ENCODE measurements around the gene MUC3A.

The MUC3A gene

DNA sequence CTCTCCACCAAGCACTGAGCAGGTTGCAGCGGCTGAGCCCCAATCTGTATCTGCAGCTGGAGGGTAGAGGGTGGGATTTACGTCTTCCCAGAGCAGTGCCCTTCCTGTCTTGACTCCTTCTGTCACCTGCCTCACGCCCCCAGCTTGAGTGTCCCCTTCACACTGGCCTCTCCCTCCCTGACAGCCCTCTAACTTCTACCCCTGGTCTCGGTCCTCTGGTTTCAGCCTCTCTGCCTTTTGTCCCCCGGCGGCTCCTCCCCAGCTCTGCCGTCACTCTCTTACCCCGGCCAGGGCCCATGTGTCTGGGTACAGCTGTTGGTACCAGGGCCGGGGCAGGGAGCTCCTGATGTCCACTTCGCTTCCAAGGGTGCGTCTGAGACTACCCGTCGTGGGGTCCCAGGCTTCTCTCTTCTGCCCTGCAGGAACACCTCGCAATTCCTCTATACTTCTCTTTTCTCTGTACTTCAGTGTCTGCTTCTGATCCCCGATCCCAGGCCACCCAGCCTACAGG is 654 bp downstream of the MUC3A start:
- no peak for DNase-seq

DNA sequence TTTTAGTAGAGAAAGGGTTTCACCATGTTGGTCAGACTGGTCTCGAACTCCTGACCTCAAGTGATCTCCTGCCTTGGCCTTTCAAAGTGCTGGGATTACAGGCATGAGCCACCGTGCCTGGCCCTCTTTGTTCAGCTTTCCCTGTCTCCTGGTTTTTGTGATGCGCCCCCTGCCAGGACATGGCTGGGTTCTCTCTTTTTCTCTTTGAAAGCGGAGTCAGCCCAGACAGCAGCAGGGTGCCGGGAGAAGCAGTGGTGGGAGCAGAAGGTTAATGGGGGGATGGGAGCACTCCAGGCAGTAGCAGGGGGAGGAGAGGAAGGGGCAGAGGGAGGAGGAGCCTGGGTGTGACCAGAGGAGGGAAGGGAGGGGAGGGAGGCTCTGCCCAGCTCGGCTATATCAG is 1.8 kb downstream of the MUC3A start:
- DNase-seq: no peak

DNA sequence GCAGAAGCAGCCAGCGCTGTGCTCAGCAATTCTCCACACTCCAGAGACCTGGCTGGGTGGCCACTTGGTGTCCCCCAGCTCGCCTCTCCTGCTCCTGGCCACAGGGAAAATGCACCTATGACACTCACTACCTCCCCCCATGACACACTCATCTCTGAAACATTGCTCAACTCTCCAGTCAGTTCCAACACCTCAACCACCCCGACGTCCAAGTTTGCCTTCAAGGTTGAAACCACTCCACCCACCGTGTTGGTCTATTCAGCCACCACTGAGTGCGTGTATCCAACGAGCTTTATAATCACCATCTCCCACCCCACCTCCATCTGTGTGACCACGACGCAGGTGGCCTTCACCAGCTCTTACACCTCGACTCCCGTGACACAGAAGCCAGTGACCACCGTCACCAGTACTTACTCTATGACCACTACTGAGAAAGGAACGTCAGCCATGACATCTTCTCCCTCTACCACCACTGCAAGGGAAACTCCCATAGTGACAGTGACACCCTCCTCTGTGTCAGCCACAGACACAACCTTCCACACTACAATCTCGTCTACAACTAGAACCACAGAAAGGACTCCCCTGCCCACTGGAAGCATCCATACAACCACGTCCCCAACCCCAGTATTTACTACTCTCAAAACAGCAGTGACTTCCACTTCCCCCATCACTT is 2.7 kb downstream of the MUC3A start:
- DNase-seq: no peak

DNA sequence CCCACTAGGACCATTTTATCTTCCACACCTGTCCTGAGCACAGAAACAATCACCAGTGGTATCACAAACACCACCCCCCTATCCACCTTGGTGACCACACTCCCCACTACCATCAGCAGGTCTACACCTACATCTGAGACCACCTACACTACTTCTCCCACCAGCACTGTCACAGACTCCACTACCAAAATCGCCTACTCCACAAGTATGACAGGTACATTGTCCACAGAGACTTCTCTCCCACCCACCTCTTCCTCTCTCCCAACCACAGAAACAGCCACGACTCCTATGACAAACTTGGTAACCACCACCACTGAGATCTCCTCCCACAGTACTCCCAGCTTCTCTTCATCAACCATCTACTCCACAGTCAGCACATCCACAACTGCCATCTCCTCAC is 3.3 kb downstream of the MUC3A start:
- no peak for DNase-seq

DNA sequence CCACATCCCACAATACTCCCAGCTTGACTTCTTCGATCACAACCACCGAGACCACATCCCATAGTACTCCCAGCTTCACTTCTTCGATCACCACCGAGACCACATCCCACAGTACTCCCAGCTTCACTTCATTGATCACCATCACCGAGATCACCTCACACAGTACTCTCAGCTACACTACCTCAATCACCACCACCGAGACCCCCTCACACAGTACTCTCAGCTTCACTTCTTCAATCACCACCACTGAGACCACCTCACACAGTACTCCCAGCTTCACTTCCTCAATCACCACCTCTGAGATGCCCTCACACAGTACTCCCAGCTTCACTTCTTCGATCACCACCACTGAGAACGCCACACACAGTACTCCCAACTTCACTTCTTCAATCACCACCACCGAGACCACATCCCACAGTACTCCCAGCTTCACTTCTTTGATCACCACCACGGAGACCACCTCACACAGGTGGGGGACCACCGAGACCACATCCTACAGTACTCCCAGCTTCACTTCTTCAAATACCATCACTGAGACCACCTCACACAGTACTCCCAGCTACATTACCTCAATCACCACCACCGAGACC is 8.6 kb downstream of the MUC3A start:
- no peak for DNase-seq

DNA sequence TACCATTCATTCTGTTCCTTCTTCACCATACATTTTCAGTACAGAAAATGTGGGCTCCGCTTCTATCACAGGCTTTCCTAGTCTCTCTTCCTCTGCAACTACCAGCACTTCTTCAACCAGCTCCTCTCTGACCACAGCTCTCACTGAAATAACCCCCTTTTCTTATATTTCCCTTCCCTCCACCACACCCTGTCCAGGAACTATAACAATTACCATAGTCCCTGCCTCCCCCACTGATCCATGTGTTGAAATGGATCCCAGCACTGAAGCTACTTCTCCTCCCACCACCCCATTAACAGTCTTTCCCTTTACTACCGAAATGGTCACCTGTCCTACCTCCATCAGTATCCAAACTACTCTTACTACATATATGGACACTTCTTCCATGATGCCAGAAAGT is 10.6 kb downstream of the MUC3A start:
- DNase-seq: no peak

DNA sequence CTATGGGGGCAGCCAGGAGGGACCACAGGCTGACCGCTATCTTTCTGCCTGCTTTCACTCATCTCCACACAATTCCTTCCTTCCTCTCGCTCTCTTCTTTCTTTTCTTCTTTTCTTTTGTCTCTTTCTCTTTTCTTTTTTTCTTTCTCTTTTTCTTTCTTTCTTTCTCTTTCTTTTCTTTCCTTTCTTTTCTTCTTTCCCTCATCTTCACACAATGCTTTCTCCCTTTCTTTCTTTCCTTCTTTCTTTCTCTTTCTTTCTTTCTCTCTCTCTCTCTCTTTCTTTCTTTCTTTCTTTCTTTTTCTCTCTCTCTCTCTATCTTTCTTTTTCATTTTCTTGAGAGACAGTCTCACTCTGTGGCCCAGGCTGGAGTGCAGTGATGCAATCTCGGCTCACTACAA is 13.2 kb downstream of the MUC3A start:
- no peak for DNase-seq

DNA sequence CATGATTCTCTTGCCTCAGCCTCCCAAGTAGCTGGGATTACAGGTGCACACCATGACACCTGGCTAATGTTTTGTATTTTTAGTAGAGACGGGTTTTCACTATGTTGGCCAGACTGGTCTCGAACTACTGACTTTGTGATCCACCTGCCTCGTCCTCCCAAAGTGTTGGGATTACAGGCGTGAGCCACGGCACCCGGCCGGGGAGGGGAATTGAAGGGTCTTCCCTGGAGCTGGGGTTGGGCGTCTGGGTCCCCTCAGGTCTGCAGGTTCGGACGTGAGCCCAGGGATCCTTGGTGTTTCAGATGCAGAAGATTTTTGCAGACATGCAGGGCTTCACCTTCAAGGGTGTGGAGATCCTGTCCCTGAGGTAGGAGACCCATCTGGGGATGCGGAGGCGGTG is 14.1 kb downstream of the MUC3A start:
- no peak for DNase-seq

DNA sequence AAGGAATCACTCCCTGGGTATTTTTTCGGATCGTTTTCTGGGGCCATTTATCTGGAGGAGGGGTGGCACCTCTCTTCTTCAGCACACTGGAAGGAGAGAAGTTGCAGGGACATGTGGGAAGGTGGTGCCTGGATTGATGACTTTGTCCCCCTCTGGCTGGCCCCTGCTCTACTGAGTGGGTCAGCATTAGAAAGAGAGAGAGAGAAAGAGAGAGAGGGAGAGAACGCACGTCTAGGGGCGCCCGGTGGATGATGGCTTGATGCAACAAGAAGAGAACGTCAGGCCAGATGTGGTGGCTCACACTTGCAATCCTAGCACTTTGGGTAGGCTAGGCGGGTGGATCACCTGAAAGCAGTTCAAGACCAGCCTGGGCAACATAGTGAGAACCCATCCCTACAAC is 14.5 kb downstream of the MUC3A start:
- DNase-seq: no peak

DNA sequence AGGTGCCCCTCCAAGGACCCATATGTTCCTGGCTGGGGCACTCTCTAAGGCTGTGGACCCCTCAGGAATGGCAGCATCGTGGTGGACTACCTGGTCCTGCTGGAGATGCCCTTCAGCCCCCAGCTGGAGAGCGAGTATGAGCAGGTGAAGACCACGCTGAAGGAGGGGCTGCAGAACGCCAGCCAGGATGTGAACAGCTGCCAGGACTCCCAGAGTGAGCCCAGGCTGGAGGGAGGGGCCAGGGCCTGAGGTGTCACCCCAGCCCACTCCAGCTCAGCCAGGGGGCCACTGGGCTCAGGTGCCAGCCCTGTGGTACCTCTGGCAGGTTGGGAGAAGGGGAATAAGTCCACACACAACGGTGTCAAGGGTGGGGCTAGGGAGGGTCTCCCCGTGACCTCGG is 15.3 kb downstream of the MUC3A start:
- DNase-seq: no peak

DNA sequence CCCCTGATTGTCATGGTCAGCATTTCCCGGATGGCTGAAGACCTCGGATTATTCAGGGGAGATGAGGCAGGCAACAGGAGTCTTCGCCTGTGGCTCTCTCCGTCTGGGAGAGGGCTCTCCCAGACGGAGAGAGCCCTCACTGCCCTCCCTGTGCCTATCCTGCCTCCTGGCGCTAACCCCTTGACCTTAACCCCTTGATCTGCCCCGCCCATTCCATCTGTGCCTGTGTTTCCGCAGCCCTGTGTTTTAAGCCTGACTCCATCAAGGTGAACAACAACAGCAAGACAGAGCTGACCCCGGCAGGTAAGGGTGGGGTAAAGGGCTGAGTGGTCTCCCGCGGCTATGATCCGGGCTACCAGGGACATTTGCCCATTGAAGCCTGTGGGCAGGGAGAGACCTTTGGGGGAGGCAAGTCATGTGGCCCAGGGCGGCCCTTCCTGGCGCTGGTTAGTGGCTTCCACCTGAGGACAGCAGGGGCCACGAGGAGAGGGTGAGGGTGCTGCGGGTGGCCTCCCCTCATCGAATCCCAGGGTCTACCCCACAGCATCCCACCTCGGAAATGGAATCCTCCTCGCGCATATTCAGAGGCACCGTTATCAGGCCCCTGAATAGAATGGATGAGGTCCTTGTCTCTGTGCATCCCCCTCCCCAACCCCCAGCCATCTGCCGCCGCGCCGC is 15.8 kb downstream of the MUC3A start:
- no peak for DNase-seq

DNA sequence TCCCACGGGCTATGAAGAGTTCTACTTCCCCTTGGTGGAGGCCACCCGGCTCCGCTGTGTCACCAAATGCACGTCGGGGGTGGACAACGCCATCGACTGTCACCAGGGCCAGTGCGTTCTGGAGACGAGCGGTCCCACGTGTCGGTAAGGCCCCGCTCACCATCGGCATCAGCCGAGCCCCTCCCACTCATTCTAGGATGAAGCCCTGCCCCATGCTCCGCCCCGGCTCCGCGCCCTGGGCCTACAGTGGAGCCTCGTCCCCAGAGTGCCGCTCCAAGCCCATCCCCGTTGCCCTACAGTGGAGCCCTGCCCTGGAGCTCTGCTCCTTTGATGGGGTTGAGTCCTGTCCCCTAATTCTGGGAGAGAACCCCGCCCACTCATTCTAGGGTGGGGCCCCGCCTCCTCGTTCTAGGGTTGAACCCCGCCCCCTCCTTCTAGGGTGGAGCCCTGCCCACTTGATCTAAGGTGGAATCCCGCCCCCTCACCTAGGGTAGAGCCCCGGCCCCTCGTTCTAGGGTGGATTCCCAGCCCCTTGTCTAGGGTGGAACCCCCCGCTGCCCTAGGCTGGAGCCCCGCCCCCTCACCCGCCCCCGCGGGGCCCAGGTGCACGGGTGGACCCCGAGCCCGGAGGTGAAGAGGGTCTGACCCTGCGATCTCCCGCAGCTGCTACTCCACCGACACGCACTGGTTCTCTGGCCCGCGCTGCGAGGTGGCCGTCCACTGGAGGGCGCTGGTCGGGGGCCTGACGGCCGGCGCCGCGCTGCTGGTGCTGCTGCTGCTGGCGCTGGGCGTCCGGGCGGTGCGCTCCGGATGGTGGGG is 16.6 kb downstream of the MUC3A start:
- no peak for DNase-seq

DNA sequence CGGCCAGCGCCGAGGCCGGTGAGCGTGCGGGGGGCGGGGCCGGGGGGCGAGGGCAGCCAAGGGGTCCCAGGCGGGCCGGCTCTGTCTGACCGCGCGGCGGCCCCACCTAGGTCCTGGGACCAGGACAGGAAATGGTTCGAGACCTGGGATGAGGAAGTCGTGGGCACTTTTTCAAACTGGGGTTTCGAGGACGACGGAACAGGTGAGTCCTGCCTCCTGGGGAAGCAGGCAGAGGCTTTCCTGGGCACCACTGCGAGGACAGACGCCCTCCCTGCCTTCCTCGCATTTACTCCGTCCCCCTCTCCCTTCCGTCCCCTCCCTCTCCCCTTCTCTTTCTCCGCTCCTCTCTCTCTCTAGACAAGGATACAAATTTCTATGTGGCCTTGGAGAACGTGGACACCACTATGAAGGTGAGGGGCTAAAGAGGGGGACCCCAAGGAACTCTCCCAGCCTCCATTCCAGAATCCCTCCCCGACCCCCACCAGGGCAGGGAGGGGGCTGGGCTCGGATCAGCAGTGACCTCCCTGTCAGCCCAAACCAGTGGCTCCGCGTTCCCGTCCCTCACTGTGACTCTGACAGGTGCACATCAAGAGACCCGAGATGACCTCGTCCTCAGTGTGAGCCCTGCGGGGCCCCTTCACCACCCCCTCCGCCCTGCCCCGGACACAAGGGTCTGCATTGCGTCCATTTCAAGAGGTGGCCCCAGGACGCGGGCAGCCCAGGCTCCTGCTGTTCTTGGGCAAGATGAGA is 17.4 kb downstream of the MUC3A start:
- no peak for DNase-seq

DNA sequence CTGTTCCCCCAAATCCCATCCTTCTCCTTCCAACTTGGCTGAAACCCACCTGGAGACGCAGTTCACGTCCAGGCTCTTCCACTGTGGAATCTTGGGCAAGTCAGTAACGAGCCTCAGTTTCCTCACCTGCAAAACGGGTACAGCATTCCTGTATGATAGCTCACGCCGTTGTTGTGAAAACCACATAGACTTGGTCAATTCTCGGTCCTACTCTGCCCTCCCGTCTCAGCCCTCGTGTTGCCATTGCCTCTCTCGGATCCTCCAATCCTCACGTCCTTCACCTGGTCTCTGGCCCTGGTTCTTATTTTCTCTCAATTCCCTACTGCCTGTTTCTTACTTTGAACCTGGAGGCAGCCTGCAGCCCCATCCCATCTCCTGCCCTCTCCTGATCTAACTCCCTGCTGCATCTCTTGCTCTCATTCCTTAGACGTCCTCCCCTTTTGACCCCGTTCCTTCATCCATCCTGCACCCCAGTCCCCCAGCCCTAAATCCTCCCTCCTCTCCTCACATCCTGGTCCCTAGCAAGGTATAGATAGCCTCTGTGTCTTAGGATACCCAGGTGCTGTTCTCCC is 18.0 kb downstream of the MUC3A start:
- DNase-seq: no peak

DNA sequence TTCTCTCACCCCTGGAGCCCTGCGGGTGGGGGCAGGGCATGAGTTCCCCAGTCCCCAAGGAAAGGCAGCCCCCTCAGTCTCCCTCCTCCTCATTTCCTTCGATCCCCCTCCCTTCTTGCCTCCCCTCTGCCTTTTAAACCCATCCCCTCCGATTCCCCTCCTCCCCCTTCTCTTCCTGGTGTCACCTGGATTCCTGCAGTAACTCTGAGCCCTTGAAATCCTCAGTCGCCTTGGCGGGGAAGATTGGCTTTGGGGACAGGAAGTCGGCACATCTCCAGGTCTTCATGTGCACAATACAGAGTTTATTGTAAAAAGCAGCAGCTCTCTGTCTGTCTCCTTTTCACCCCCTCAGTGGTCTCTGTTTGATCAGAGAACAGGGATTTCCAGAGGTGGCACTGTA is 18.7 kb downstream of the MUC3A start:
- no peak for DNase-seq

DNA sequence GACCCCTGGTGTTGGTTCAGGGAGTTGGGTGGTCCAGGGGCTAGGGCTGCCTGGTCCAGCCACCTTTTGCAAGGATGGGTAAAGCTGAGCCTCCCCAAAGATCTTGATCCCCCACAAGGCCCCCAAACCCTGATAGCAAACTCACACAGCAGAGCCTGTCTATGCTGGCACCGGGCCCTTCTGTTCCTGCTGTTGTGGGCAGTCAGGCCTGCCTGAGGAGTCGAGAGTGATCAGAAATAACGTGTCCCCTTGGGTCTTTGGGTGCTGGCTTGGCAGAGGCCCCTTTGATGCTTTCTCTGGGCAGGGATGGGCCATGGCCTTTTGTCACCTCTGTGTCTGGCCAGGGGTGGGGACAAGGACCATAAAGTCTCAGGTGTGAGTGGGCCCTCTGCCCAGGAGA is 19.3 kb downstream of the MUC3A start:
- DNase-seq: no peak

DNA sequence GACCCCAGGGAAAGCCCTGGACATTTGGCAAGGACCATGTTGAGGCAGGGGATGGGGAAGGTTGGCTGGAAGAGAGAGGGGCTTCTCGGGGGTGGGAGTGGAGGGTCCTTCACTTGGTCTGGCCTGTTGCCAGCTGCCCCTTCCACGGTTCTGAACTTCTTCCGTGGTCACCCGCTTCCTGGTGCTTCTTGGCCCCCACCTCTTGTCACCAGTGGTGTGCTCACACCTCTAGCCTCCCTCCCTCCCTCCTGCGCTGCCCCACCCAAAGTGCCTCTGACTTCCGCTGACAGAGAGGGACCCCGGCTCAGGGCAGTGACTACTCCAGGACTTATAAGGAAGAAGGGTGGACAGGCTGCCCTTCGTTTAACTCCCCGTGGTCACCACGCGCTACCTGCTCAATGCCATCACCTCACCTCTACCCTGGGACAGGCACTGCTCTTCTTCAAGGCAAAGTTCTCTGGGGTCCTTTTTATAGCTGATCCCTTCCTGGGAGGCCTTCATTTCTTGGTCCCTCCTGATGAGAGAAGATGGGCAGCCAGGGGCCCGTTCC is 19.8 kb downstream of the MUC3A start, which contains the start of gene MUC12:
MUC12 (plus strand) TSS at position 500 of the 550 bp plus-strand sequence. CDS start 58 bp downstream, outside the sequence.
- no peak for DNase-seq

DNA sequence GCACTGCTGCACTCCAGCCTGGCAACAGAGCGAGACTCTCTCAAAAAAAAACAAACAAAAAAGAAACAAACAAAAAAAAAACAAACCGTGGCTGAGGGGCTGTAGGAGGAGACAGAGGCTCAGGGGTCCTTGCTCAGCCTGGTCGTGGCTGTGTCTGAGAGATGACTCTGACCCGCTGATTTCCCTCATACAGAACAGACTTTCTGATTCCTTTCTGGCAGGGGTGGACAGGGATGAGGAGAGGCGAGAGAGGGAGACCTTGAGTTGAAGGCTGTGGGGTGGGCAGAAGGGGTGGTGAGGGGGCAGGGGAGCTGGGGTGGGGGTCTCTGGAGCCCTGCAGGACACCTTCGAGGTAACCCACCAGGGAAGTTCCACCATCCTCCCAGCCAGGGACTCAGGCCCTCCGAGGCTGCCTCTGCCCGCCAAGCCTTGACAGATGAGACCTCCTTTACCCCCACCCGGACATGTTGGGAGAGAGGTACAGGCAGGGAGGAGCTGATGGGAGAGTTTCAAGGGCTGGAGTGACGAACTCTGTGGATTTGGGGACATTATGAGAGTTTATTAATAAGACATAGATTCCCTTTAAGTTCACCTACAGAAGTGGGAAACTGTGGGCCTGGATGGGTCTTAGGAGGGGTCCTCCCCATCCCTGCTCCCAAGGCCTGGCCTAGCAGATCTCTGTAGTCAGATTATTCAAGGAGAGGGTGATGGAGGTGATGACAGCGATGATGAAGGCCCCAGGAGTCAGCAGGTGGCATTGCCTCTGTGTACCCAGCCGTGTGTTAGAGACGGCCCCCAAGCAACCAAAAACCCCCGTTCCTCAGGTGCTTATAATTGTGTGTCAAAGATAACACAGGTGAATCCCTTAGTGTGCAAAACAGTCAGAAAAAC is 22.0 kb downstream of the MUC3A start:
- DNase-seq: no peak

DNA sequence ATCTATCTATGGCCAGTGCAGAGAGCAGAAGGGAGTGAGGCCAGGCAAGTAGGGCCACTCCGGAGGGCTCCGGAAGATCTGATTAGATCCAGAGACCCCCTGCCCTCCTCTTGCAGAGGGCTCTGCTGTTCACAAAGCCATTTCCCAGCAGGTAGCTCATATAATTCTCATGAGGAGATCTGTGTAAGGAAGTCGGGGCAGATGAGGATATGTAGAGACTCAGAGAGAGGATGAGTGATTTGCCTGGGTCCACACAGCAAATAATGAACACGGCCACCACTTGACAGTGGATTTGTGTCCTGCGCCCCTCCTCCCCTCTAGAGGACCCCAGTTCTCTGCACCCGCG is 22.6 kb downstream of the MUC3A start:
- DNase-seq: no peak

DNA sequence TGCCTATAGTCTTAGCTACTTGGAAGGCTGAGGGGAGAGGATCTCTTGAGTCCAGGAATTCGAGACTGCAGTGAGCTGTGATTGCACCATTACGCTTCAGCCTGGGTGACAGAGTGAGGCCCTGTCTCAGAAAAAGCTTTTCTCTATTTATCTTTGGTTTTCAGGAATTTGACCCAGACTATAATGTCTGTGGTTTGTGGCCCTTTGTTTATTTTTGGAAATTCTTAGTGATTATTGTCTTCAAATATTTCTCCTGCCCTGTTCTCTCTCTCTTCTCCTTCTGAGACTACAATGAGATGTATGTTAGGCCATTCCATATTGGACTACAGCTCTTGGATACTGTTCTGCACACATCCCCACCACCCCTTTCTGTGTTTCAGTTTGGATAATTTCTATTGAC is 24.7 kb downstream of the MUC3A start:
- no peak for DNase-seq

DNA sequence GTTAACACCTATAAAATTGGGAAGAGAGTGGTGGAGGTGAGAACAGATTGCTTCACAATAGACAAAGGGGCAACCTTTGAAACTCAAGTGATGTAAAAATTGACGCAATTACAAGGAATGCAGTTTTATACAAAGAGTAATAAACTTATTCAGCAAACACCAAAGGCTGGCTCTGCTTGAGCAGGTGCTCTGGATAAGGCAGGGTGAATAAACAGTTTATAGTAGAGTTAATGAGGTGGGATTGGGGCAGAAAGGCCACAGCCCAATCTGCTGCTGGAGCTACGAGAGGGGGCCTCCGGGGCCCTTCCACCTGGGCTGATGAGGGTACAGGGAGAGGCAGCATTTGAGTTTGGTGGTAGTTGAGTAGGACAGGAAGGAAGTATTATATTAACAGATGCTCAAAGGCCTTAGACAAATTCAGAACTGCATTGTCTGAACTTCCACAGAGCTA is 26.1 kb downstream of the MUC3A start:
- no peak for DNase-seq

Data from NCI-H1694 treated with DMSO at 0.1 percent for 48 hours (cell line).